Measurements from ENCODE around the gene PADI2. TPM values are rescaled to one million over a fixed set of nuclear protein-coding genes. Genes with fewer than 3 reads are reported as not detected.

PADI2 gene
- total RNA-seq, 2 experiments from 2014 or later, result 0.08 TPM; not detected in 1

GRCh38 chr1:17135530-17135929, 16.3 kb upstream of the PADI2 start:
- Histone ChIP-seq H3K79me2 (ENCODE audit: insufficient read depth, low read depth, low read length) (no peaks in the 10 kb centered on the region), H3K9me3 (ENCODE audit: low read length) (no peaks in the 10 kb centered on the region), H3K4me1 (ENCODE audit: insufficient read depth, low read length, poor library complexity, severe bottlenecking) (peaks cover under 1% of the 10 kb centered on the region), H3K9me2 (ENCODE audit: insufficient read depth, low read length) (no peaks in the 10 kb centered on the region), H3K36me3 (ENCODE audit: insufficient read depth, low read length) (no peaks in the 10 kb centered on the region), H2AFZ (ENCODE audit: low read length) (no peak overlapping the region), H3K4me2 (ENCODE audit: low read length) (no peak overlapping the region), H3K27ac (ENCODE audit: low read depth, low read length, poor library complexity, severe bottlenecking) (no peak overlapping the region), H4K20me1 (ENCODE audit: insufficient read depth, low read length) (no peaks in the 10 kb centered on the region), H3K4me3 (ENCODE audit: low read depth, low read length, poor library complexity, severe bottlenecking) (no peak overlapping the region)
- DNase-seq (ENCODE audit: low spot score), result no peak
- intact Hi-C loops (cut with micrococcal nuclease; ENCODE audit: unreplicated experiment), result no loop called here
- ChIA-PET CTCF (ENCODE audit: unreplicated experiment) (no interaction called here), POLR2A (no interaction called here)
- TF ChIP-seq EZH2phosphoT487 (IDR thresholded peaks at IDR 0.05; ENCODE audit: borderline replicate concordance, low read depth, low read length) (no peak), CTCF (conservative IDR thresholded peaks at IDR 0.05; ENCODE audit: low read length) (no peak)
- no TSS peak for BruUV-seq (replicated peaks)

DNA sequence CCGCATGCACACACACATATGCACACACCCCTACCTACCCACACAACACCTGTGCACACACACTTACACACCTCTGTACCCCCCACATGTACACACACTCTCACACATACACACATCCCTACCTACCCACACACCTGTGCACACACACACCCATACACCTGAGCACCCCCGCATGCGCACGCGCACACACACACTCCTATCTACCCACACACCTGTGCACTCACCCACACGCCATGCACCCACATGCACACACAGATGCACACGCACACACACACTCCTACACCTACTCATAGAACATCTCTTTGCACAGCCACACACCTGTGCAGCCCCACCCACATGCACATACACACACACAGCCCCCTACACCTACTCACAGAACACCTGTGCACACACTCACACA, 15.5 kb upstream of the PADI2 start:
- Histone ChIP-seq H3K9me3 (ENCODE audit: low read length) (no peaks in the 10 kb centered on the region), H3K4me1 (ENCODE audit: insufficient read depth, low read length, poor library complexity, severe bottlenecking) (no peaks in the 10 kb centered on the region), H2AFZ (ENCODE audit: low read length) (no peak overlapping the region), H4K20me1 (ENCODE audit: insufficient read depth, low read length) (no peaks in the 10 kb centered on the region), H3K79me2 (ENCODE audit: insufficient read depth, low read depth, low read length) (no peaks in the 10 kb centered on the region), H3K4me2 (ENCODE audit: low read length) (no peak overlapping the region), H3K9me2 (ENCODE audit: insufficient read depth, low read length) (no peaks in the 10 kb centered on the region), H3K27ac (ENCODE audit: low read depth, low read length, poor library complexity, severe bottlenecking) (no peak overlapping the region), H3K36me3 (ENCODE audit: insufficient read depth, low read length) (no peaks in the 10 kb centered on the region), H3K4me3 (ENCODE audit: low read depth, low read length, poor library complexity, severe bottlenecking) (no peak overlapping the region)
- TF ChIP-seq CTCF (conservative IDR thresholded peaks at IDR 0.05; ENCODE audit: low read length), result no peak
- TF ChIP-seq EZH2phosphoT487 (IDR thresholded peaks at IDR 0.05; ENCODE audit: borderline replicate concordance, low read depth, low read length), result no peak
- intact Hi-C loops (cut with micrococcal nuclease; ENCODE audit: unreplicated experiment), result no loop called here
- no TSS peak for BruUV-seq (replicated peaks)
- CTCF ChIA-PET (ENCODE audit: unreplicated experiment), result interaction anchor here (0.6 kb wide), 1 partner anchor 91 kb away, joined by 9 read pairs; no protein-coding TSS in a partner anchor
- no peak for DNase-seq (ENCODE audit: low spot score)
- POLR2A ChIA-PET, result no interaction called here

- Histone ChIP-seq H3K4me1 (ENCODE audit: insufficient read depth, low read length, poor library complexity, severe bottlenecking) (no peaks in the 10 kb centered on the region), H3K36me3 (ENCODE audit: insufficient read depth, low read length) (no peaks in the 10 kb centered on the region), H2AFZ (ENCODE audit: low read length) (no peak overlapping the region), H3K27ac (ENCODE audit: low read depth, low read length, poor library complexity, severe bottlenecking) (no peak overlapping the region), H3K79me2 (ENCODE audit: insufficient read depth, low read depth, low read length) (no peaks in the 10 kb centered on the region), H3K9me2 (ENCODE audit: insufficient read depth, low read length) (no peaks in the 10 kb centered on the region), H3K4me2 (ENCODE audit: low read length) (no peak overlapping the region), H4K20me1 (ENCODE audit: insufficient read depth, low read length) (no peaks in the 10 kb centered on the region), H3K4me3 (ENCODE audit: low read depth, low read length, poor library complexity, severe bottlenecking) (no peak overlapping the region), H3K9me3 (ENCODE audit: low read length) (no peaks in the 10 kb centered on the region)
- BruUV-seq (replicated peaks), result no TSS peak
- intact Hi-C loops (cut with micrococcal nuclease; ENCODE audit: unreplicated experiment), result no loop called here
- DNase-seq (ENCODE audit: low spot score), result no peak
- ChIA-PET CTCF (ENCODE audit: unreplicated experiment) (no interaction called here), POLR2A (interaction anchor here (1.1 kb wide), 1 partner anchor 12 kb away, joined by 3 read pairs; no protein-coding TSS in a partner anchor)
- TF ChIP-seq CTCF (conservative IDR thresholded peaks at IDR 0.05; ENCODE audit: low read length), result no peak
- no peak for TF ChIP-seq EZH2phosphoT487 (IDR thresholded peaks at IDR 0.05; ENCODE audit: borderline replicate concordance, low read depth, low read length)
Measured at GRCh38 chr1:17134034-17134433, 14.8 kb upstream of the PADI2 start.

All from OCI-LY7 (cell line).